Frontal cortex (tissue), 4 donors: ENCODE data around the gene TMEM273. TPM values are rescaled to one million over a fixed set of nuclear protein-coding genes. Genes with fewer than 3 reads are reported as not detected.

Source experiments
- DNase-seq, 2 donors: peaks; one replicate each; pipeline ENCODE4 v3.0.0; 2012; ENCODE audit warnings: low spot score in 2 of 2
- FAIRE-seq: peaks from 2 replicates; lab custom pipeline; 2012; peaks lifted over from hg19 to GRCh38; lab: Jason Lieb, UNC
- total RNA-seq: library from RNA; depleted of rRNA; stranded (reverse); fragments of >200 nt; gene quantifications from one replicate; pipeline ENCODE4 v1.2.3, GENCODE V29; 2014
- donor health status: control.
- donor health status: control.
- donor health status: control.

Gene TMEM273
- total RNA-seq, 1 donor from 2014 or later, result 2.4 TPM

DNA sequence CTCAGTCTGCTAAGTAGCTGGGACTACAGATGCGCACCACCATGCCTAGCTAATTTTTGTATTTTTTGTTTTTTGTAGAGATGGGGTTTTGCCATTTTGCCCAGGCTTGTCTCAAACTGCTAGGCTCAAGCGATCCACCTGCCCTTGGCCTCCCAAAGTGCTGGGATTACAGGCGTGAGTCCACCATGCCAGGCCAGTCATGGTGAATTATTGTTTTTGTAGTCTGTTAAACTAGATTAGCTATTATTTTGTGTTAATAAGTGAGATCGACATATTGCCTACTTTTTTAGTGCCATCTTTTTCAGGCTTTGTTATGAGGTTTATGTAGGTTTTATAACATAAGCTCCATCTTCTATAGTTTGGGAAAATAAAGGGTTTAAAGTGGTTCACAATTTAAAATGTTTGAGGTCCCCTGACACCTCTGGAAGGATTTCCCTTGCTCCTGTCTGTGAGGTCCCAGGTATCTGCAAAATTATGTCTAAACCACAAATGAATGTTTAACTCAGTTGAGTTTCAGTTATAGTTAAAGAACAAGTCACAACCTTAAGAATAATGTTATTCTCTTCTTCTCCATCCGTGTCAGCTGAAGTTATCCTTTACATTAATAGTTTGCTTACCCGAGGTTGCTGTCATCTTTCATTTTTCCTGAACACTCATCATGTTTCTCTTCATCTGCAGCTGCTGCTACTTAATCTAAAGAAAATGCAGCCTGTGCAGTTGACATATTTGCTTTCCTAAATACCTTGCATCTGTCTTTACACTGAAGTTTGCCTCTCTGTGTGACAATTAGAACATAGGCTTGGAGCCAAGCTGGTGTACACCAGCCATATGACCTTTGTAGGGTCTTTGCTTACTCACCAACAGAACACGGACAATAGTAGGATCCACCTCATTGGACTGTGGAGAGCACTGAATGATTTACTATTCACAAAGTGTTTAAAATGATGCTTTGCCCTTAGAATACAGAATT lies 63.9 kb downstream of the TMEM273 start:
- no peak for DNase-seq
- no peak for FAIRE-seq

DNA sequence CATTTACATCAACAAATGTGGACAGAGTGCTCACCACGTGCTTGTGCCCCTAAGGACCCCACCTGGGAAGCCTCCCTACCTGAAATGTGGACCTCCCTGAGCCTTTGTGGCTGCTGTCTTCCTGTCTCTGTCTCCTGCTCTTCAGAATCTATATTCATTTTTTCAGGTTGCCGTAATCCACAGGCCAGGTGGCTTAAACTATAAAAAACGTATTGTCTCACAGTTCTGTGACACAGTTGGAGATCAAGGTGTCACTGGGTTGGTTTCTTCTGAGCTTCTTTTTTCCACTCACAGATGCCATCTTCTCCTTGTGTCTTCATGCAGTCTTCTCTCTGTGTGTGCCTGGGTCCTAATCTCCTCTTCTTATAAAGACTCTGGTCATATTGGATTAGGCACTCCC lies 67.3 kb downstream of the TMEM273 start:
- DNase-seq (no peak), FAIRE-seq (no peak)

DNA sequence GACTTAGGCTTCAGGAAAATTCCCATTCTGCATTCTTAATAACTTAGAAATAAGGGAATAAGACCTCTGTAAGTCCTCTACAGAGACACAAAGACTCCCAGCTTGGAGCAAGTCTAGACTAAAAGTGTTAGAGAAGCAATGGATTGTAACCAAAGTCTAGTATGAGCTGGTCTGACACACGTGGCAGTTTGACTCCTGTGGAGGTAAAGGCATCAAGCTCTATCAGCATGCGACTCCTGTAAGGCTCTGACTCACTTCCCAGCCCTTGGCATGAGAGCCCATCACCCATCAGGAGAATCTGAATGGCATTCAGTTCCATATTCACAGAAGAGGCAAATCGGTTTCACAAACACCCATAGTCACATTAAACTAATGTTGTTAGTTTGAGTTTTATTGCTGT lies 68.4 kb downstream of the TMEM273 start:
- DNase-seq (no peak), FAIRE-seq (no peak)

DNA sequence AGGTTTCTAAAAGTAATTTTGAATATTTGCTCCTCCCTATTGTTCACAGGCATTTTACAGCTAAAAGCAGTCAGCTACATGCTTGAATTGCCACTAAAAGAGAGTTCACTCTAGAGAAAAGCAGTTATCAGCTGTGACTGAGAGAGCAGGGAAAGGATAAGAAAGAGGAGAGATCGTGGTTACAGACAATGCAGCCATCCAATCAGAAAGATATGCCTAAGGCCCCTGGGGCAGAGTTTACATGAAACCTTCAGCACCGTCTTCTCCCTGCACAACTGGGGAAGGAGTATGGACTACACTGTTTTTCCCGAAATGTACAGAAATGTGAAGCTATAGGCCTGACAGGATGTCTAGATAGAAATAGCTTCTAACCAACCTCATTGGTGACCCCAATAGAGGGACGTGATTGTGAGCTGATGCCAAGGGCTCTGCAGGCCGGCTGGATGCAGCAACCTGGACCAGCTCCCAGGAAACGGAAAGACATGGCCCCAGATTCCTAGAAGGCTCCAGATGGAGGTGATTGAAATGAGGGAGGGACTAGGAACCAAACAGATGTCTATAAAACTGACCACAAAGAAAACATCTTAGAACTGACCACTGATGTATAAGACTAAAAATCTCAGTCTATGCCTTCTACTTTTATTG lies 69.6 kb downstream of the TMEM273 start:
- DNase-seq (no peak), FAIRE-seq (no peak)

DNA sequence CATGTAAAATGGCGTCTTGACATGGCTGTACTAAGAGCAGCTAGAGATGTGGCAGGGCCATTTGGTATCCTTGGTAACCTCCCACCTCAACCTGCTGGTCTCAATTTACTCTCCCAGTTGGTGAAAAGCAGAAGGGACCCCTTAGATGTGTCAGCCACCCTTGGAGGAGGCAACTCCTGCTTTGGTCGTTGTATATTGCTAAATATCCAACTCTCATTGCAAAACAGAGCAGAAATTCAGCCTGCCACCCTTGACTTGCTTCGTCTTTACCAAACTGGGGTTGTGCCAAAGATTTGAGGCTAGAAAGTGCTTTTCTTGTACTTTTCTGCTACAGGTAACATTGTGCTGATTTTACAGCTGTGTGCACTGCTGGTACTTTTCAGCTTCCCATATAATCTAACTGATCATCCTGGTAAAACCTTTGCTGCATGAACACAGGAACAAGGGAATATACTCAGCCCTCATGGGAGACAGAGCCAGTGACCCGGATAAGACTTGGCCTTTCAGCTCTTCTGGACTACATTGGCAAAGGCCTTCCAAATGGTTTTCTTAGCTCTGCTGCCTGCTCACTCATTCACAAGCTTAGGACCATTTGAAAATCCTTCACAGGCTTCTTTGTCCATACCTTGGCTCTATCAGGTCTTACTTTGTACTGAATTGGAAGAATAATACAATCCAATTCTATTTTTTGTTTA lies 70.7 kb downstream of the TMEM273 start:
- FAIRE-seq (no peak), DNase-seq (no peak)

DNA sequence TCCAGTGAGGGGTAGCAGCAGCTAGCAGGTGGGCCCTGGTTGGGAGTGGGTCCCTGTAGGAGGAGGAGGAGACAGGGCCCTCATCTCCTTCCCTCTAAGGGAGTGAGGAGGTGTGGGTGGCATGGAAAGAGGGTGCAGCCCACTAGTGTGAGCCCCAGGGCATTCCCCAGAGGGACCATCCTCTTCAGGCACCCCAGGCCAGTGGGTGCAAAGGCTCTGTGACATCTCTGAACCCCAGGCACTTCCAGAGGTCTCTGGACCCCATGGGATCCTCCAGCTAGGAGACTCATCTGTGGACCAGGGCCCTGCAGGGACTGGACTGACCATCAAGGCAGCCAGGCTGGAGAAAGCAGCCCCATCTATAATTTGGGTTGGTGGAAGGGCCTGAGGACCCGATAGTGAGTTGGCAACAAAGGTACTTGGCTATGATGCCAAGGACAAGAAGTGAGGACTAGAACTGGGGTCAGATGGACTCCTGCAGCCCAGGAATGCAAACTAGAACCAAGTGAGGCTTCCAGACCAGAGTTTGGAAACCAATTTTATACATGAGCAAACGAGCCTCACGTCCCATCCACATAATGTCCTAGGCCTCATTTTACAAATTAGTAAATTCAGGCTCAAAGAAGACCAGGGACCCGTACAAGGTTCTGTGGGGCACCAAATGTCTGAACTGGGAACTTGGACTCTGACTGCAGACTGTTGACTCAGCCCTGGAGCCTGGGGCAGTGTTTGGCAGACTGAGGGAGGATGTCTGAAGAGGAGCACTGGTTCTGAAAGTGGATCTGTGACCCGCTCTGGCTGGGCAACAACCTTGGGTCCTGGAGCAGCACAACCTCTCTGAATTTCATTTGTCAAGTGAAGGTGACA lies 71.4 kb downstream of the TMEM273 start:
- DNase-seq (no peak), FAIRE-seq (no peak)

DNA sequence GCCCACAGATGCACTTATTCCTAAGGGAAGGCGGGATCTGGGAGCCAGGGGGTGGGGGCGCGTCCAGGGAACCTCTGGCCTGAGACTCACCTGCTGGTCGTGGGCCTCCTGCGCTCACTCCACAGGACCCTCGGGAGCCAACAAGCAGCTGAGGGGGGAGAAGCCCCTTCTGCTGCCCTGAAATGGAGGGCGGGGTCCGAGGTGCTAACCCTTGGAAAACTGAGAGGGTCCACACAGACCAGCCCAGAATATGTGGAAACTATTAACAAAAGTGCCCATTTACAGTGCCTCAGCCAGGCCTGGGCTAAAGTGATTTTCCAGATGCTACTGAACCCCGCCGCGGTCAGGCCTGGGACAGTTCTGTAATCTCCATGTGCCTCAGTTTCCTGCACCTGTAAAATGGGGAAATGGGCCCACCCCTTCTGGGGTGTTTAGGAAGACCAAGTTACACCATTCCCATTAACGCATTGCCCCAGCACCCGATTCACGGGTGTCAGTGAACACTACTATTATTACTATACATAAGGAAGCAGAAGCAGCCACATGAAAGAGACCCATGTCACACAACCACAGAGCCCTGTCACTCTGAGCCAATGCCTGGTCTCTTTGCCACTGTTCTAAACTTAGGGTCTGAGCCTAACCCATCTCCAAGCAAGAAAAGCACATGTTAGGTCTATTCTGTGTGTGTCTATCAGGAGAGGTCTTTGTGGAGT lies 72.2 kb downstream of the TMEM273 start:
- DNase-seq, result no peak

DNA sequence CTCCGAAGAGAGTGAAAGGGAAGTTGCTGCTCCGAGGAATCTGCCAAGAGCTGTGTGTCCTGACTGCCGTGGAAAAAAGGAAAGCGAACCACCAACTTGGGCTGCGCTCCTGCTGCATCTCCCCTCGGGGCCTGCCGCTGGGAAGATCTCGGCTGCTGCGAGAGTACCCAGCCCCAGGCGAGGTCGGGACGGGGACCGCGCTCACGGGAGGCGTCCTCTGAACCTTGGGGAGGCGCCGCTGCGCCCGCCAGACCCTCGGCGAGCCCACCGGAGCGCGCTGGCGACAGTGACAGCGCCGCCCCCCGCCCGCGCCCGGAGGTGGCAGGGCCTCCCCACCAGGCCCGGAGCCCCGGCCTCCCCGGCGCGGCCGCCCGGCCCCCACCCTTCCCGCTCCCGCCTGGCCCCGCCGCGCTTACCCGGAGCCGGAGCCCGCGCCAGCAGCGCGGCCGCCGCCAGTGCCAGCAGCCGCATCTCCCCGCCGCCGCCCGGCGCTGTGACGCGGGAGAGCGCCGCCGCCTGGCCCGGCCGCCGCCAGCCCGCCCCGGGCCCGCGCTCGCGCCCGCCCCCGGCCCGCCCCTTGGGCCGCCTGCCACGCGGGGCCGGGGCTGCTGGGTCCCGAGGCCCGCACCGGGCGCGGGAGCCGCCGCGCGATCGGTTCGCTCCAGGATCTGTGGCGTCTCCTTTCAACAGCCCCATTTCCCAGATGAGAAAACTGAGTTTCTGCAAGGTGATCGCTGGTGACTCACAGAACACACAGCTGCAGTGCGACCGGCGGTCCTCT lies 73.0 kb downstream of the TMEM273 start, which contains the start of gene VSTM4:
Gene VSTM4, minus strand, starts transcription at position 508 of the 781 bp plus-strand sequence. Its CDS starts 37 bp downstream, at position 471.
- no peak for FAIRE-seq
- DNase-seq, result peak; percentile 82

More for the DNA sequence above, 72.2 kb downstream of the TMEM273 start:
- FAIRE-seq, result no peak

DNA sequence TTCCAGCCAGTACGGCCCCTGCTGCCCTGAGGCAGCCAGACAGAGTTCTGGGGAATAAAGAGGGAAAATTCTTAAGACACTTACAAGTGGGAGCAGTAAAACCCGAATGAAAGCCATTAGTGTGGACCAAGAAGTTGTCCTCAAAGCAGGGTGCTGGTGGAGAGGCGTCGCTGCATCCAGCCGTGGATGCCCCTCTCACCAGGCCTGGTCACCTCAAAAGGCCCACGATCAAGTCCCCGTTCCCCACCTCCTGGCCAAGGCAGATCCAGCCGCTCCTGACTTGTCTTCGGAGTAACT lies 73.5 kb downstream of the TMEM273 start:
- no peak for DNase-seq
- no peak for FAIRE-seq

DNA sequence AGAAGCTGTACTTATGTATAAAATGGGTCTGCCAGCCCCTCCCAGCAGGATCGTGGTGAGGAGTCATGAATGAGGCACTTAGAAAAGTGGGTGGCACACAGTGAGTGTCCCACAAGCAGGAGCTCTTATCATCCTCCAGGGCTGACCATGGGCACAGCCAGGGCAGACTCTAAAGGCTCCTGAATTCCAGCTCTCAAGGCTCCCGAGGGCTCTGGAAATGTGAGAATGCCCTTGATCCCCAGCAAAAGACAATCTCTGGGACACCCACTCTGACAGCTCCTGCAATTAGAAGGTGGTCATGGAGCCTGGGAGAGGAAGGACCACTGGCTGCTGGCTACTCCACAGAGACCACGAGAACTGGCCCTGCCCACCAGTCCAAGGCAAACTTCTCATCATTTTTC lies 74.5 kb downstream of the TMEM273 start:
- DNase-seq (no peak), FAIRE-seq (no peak)

DNA sequence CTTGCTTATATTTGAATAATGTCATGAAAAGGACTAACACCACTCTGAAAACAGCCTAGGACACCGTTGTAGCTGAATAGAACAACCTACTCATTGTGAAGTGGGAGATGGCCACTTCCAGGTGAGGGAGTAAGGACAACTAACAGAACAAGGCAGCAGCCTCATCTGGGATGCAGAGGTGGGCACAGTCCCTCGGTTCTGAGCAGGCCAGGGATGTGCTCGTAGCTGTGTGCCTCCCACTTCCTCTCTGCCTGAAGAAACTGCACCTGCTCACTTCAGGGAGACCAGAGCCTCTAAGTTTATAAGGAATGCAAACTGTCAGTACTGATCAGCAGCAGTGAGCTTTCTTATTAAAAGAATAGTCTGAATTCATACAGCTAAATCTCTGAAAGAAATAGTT lies 75.3 kb downstream of the TMEM273 start:
- FAIRE-seq, result no peak

DNA sequence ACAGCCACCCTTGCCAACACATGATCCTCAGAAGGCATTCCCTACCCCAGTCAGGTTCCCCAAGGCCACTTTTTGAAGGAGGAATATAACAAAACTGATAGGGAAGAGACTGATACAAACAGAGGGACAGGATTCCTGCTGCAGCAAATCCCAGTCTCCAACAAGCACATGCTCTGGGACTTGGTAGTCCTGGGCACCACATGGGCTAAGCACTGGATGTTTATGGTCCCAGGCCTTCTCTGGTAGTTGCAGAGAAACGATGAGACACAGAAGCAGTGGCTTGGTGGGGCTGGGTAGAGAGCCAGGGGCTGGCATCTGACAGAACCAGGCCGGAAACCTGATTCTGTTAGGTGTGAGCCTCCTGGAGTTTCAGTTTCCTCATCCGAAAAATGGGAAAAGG lies 76.1 kb downstream of the TMEM273 start:
- no peak for FAIRE-seq
- no peak for DNase-seq

More for the DNA sequence above, 75.3 kb downstream of the TMEM273 start:
- DNase-seq, result no peak

DNA sequence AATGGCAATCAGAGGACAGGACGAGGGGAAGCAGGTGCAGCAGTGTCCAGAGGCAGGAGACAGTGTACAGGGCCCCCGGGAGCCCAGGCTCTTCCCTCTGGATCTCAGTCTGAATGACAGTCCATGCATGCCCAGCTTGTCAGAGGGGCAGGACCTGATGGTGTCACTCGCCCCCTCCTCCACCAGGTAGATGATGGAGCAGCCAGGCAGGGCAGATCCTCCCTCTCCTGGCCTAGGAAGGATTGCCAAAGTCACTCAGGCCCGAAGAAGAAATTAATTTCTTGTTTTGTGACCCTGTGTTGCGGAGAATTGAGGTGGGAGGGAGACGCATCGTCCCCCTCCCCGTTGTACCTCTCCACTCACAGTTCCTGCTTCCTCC lies 76.9 kb downstream of the TMEM273 start:
- FAIRE-seq, result no peak
- DNase-seq, result no peak

DNA sequence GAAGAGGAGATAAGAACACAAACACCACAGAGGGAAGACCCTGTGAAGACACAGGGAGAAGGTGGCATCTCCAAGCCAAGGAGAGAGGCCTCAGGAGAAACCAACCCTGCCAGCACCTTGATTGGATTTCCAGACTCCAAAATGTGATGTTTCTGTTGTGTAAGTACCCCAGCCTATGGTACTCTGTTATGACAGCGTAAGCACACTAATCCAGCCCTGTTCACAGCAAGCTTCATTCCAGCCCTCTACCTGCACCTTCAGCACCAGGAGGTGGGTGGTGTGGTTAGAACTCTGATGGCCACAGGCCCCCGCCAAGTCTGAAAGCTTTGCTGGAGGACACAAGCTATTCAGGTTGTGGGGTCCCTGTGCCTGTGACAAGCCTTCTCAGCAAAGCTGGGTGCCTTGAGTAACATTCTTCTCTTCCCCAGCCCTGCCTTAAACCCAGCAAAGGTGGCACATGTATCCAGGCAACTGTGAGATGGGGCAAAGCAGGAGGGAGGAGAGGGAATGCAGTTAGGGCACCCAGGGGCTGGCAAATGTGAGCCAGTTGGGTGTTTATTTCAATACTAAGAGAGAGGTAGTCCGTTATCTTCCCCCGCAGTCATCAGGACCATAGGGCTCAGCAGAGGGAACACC lies 77.4 kb downstream of the TMEM273 start:
- DNase-seq (no peak), FAIRE-seq (no peak)

DNA sequence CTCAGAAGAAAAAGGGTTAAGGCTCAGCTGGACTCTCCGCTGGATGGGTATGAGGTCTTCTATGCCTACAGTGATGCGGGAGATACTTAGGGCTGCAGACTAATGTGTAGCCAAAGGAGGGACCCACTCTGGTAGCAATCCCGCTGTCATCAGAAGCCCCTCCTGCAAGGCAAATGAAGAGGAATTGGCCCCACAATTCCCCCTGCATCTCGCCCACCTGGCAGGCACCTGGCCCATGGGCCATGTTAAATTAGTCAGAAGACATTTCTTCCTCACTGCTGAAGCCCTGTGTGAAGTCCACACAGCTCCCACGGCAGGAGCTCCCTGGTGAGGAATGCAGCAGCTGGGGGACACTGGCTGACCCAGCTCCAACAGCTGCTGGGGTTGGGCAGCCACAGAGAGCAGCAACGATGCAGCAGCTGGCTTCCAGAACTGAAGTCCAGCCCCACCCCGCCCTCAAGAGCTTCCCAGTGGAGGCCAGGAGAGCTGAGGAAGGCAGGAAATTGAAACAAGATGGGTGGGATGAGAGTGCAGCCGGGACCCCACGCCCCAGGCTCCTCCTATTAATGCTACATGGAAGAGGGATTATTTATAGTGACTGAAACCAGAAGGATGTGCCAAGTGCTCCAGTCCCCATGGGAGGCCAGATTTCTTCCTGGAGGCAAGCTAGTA lies 78.4 kb downstream of the TMEM273 start:
- DNase-seq (peak in 1 of 2 donors; percentile 52), FAIRE-seq (no peak)

DNA sequence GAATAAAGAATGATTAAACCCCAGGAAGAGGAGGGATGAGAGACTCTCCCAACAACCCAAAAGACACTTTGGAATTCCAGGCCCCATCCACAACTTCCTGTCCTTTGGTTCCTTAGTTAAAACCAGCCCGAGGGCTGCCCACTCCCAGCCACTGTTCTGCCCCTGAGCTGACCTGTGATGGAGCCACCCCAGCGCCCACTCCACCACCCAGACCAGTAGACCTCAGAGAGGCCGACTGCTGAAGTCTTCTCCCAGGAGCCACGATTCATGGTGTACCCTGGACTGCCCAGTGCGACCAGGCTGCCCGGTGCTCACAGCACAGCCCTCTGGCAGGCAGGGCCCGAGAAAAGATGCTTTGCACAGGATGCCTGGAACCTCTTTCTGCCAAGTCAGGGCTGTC lies 79.5 kb downstream of the TMEM273 start:
- no peak for FAIRE-seq
- DNase-seq, result no peak

DNA sequence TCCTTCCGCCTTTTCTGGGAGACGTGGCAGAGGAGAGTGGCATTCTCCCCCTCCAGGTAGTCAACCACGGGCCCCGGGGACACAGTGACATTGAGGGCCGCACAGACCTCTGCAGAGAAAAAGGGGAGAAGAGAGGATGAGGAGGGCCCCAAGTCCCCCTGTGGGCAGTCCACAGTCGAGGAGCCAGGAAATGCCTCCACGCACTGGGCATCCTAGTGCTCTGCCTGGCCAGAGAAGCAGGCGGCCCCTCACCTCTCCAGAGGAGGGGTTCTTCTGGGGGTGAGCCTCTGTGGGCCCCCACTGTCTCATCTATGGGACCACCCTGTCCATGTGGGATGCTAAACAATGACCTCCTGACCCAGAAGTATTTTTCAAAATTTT lies 80.3 kb downstream of the TMEM273 start:
- DNase-seq (no peak), FAIRE-seq (no peak)
